Trophoblast cell (in vitro differentiated cells and primary cell): ENCODE measurements around the gene PIP5K1C.
A peak's percentile ranks its signal among the peaks of the same experiment; 100 is the strongest.

ENCODE experiments used
- DNase-seq, 2 donors: peaks; one replicate each; pipeline ENCODE4 v3.0.0-alpha.2; 2016
- H2AFZ ChIP-seq: 2 replicates; pipeline ENCODE4 v1.6.1; 2013; ENCODE audit warnings: low read length, moderate library complexity, mild to moderate bottlenecking; ENCODE audit not compliant: insufficient read depth, poor library complexity
- H2AK5ac ChIP-seq: 2 replicates; pipeline ENCODE4 v1.6.1; 2013; ENCODE audit warnings: mild to moderate bottlenecking, low read length
- H2BK120ac ChIP-seq: 2 replicates; pipeline ENCODE4 v1.6.1; 2013; ENCODE audit warnings: low read length, mild to moderate bottlenecking, moderate library complexity; ENCODE audit not compliant: insufficient read depth, poor library complexity
- H2BK12ac ChIP-seq: 2 replicates; pipeline ENCODE4 v1.6.1; 2013; ENCODE audit warnings: mild to moderate bottlenecking, low read length, moderate library complexity
- H2BK5ac ChIP-seq: 2 replicates; pipeline ENCODE4 v1.6.1; 2013; ENCODE audit warnings: low read length, low read depth, moderate library complexity, mild to moderate bottlenecking; ENCODE audit not compliant: poor library complexity
- H3K14ac ChIP-seq: 2 replicates; pipeline ENCODE4 v1.6.1; 2013; ENCODE audit warnings: mild to moderate bottlenecking, low read length
- H3K18ac ChIP-seq: 2 replicates; pipeline ENCODE4 v1.6.1; 2013; ENCODE audit warnings: mild to moderate bottlenecking, low read length
- H3K23ac ChIP-seq: 2 replicates; pipeline ENCODE4 v1.6.1; 2013; ENCODE audit warnings: low read length
- H3K27ac ChIP-seq: 2 replicates; pipeline ENCODE4 v1.5.1; 2013; ENCODE audit warnings: low read depth, mild to moderate bottlenecking, inconsistent platforms, low read length, moderate library complexity
- H3K27me3 ChIP-seq: 2 replicates; pipeline ENCODE4 v1.6.1; 2013; ENCODE audit warnings: inconsistent platforms, mild to moderate bottlenecking, low read length, moderate library complexity; ENCODE audit not compliant: insufficient read depth
- H3K36me3 ChIP-seq, 2 experiments: 1 replicate in 1 of 2; 2 replicates in 1 of 2; pipeline ENCODE4 v1.6.1; 2013; ENCODE audit warnings: low read length in 2 of 2, mild to moderate bottlenecking in 2 of 2, moderate library complexity in 1 of 2; ENCODE audit not compliant: insufficient read depth in 2 of 2, control insufficient read depth in 1 of 2
- H3K4ac ChIP-seq: 2 replicates; pipeline ENCODE4 v1.6.1; 2013; ENCODE audit warnings: low read depth, mild to moderate bottlenecking, low read length, moderate library complexity
- H3K4me1 ChIP-seq, 2 experiments: 1 replicate in 1 of 2; 2 replicates in 1 of 2; pipeline ENCODE4 v1.6.1; 2013; ENCODE audit warnings: low read length in 2 of 2, mild to moderate bottlenecking in 2 of 2, moderate library complexity in 1 of 2; ENCODE audit not compliant: insufficient read depth in 2 of 2, control insufficient read depth in 1 of 2
- H3K4me2 ChIP-seq: 2 replicates; pipeline ENCODE4 v1.6.1; 2013; ENCODE audit warnings: inconsistent platforms, mild to moderate bottlenecking, low read length, moderate library complexity
- H3K4me3 ChIP-seq: 2 replicates; pipeline ENCODE4 v1.5.1; 2013; ENCODE audit warnings: mild to moderate bottlenecking, low read depth, low read length, inconsistent platforms
- H3K79me1 ChIP-seq: one replicate; pipeline ENCODE4 v1.6.1; 2013; ENCODE audit warnings: low read length
- H3K79me2 ChIP-seq: 2 replicates; pipeline ENCODE4 v1.6.1; 2013; ENCODE audit warnings: low read length, mild to moderate bottlenecking; ENCODE audit not compliant: control insufficient read depth, insufficient read depth, poor library complexity
- H3K9ac ChIP-seq: 2 replicates; pipeline ENCODE4 v1.6.1; 2013; ENCODE audit warnings: mild to moderate bottlenecking, low read length
- H3K9me3 ChIP-seq: 2 replicates; pipeline ENCODE4 v1.6.1; 2013; ENCODE audit warnings: low read depth, mild to moderate bottlenecking, control low read depth, inconsistent platforms, low read length; ENCODE audit not compliant: insufficient read depth
- H4K12ac ChIP-seq: 2 replicates; pipeline ENCODE4 v1.6.1; 2013; ENCODE audit warnings: low read depth, mild to moderate bottlenecking, low read length, moderate library complexity
- H4K8ac ChIP-seq: 2 replicates; pipeline ENCODE4 v1.6.1; 2013; ENCODE audit warnings: low read depth, mild to moderate bottlenecking, low read length, moderate library complexity
- H4K91ac ChIP-seq: one replicate; pipeline ENCODE4 v1.6.1; 2013; ENCODE audit warnings: low read depth, mild to moderate bottlenecking, low read length, moderate library complexity
- WGBS: extraction: QIAGEN DNeasy Blood & Tissue Kit; methylation state at CpG from one replicate; pipeline ENCODE4 v1.1.7; 2013; ENCODE audit warnings: missing lambda C conversion rate; ENCODE audit not compliant: insufficient read length, insufficient coverage; ENCODE audit errors: extremely low coverage; 5-methylcytosine and 5-hydroxymethylcytosine counted together

Gene PIP5K1C

DNA sequence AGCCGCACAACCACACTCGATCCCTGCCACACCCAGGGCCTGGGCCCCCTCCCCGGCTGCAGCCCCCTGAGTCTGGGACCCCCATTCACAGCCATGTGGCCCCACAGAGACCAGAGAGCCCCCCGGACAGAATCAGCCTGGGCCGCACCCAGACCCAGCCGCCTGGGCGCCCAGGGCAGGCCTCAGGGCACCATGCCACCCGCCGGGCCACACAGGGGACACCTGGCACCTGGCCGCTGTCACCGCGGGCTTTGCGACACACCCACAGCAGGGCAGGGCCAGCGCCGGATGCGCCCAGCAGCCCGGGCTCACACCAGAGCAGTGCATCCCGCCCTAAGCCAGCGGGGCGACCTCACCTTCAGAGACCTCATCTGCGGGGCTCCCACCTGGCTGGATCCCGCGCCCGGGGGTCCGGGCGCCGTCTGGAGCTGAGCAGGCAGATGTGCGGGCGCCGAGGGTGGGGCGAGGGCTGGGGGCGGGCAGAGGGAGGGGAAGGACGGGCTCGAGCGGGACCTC is 94.0 kb downstream of the PIP5K1C start:
- peaks cover 11% of the 10 kb centered on the region in 2 experiments for H3K36me3 ChIP-seq
- no peak overlapping the region for H4K8ac ChIP-seq
- H3K27ac ChIP-seq: no peak overlapping the region
- no peak overlapping the region for H4K12ac ChIP-seq
- WGBS: no CpG with 5 or more reads among the region's 35 CpGs
- H3K4ac ChIP-seq: no peak overlapping the region
- no peak overlapping the region for H3K4me2 ChIP-seq
- no peak overlapping the region for H2AFZ ChIP-seq
- DNase-seq: peak in 1 of 2 donors; percentile 23
- no peak overlapping the region for H2BK5ac ChIP-seq
- H4K91ac ChIP-seq: no peak overlapping the region
- no peak overlapping the region for H2BK120ac ChIP-seq
- no peaks in the 10 kb centered on the region for H3K27me3 ChIP-seq
- peaks cover 2% of the 10 kb centered on the region for H3K79me1 ChIP-seq
- no peak overlapping the region for H2BK12ac ChIP-seq
- peaks cover 8% of the 10 kb centered on the region for H3K9me3 ChIP-seq
- no peak overlapping the region for H3K23ac ChIP-seq
- no peaks in the 10 kb centered on the region for H3K79me2 ChIP-seq
- no peak overlapping the region for H2AK5ac ChIP-seq
- H3K18ac ChIP-seq: no peak overlapping the region
- H3K4me1 ChIP-seq: peaks cover 13 to 14% of the 10 kb centered on the region in 2 experiments
- no peak overlapping the region for H3K9ac ChIP-seq
- no peak overlapping the region for H3K14ac ChIP-seq
- no peak overlapping the region for H3K4me3 ChIP-seq

DNA sequence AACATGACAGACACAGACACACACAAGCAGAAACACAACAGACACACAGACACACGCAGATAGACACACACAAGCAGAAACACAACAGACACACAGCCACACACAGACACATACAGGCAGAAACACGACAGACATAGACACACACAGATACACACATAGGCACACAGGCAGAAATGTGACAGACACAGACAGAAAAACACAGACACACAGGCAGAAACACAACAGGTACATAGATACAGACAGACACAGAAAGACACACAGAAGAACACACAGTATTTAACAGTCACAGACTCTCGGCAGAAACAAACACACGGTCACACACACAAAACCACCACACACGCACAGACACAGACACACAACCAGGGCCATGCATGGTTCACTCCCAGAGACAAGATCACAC is 94.5 kb downstream of the PIP5K1C start:
- WGBS: no CpG with 5 or more reads among the region's 5 CpGs
- no peak overlapping the region for H4K8ac ChIP-seq
- H3K18ac ChIP-seq: no peak overlapping the region

DNA sequence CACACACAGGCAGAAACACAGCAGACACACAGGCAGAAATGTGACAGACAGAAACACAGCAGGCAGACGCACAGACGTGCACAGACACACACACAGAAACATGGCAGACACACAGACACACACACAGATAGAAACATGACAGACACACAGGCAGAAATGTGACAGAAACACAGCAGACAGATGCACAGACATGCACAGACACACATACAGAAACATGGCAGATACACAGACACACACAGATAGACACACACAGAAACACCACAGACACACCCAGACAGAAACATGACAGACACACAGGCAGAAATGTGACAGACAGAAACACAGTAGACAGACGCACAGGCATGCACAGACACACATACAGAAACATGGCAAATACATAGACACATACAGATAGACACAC is 94.9 kb downstream of the PIP5K1C start:
- H3K9me3 ChIP-seq: peaks cover 8% of the 10 kb centered on the region
- peaks cover 3 to 4% of the 10 kb centered on the region in 2 experiments for H3K36me3 ChIP-seq
- H3K18ac ChIP-seq: no peak overlapping the region
- no peak overlapping the region for H4K91ac ChIP-seq
- H3K4ac ChIP-seq: no peak overlapping the region
- H3K4me2 ChIP-seq: no peak overlapping the region
- H3K4me3 ChIP-seq: peak overlapping the region; percentile 42
- H3K9ac ChIP-seq: no peak overlapping the region
- no peaks in the 10 kb centered on the region for H3K79me2 ChIP-seq
- no peak overlapping the region for H3K27ac ChIP-seq
- H2AK5ac ChIP-seq: no peak overlapping the region
- no peak overlapping the region for H4K12ac ChIP-seq
- H4K8ac ChIP-seq: no peak overlapping the region
- peaks cover 2% of the 10 kb centered on the region for H3K79me1 ChIP-seq
- H2BK120ac ChIP-seq: no peak overlapping the region
- H2BK5ac ChIP-seq: no peak overlapping the region
- H3K4me1 ChIP-seq: peaks cover 13 to 14% of the 10 kb centered on the region in 2 experiments
- no peak for DNase-seq
- no peak overlapping the region for H3K23ac ChIP-seq
- H2AFZ ChIP-seq: no peak overlapping the region
- no peaks in the 10 kb centered on the region for H3K27me3 ChIP-seq
- H3K14ac ChIP-seq: no peak overlapping the region
- WGBS: no CpG with 5 or more reads among the region's 3 CpGs
- H2BK12ac ChIP-seq: no peak overlapping the region

More for the DNA sequence above, 94.5 kb downstream of the PIP5K1C start:
- Histone ChIP-seq H3K9ac (no peak overlapping the region), H4K12ac (no peak overlapping the region), H2BK12ac (no peak overlapping the region), H2BK120ac (no peak overlapping the region), H3K79me1 (peaks cover 2% of the 10 kb centered on the region), H2AFZ (no peak overlapping the region), H3K4me2 (no peak overlapping the region), H3K23ac (no peak overlapping the region), H3K27me3 (no peaks in the 10 kb centered on the region), H2AK5ac (no peak overlapping the region), H4K91ac (no peak overlapping the region), H3K27ac (no peak overlapping the region), H2BK5ac (no peak overlapping the region), H3K14ac (no peak overlapping the region), H3K4ac (no peak overlapping the region), H3K9me3 (peaks cover 8% of the 10 kb centered on the region), H3K4me1 (peaks cover 13 to 14% of the 10 kb centered on the region in 2 experiments), H3K4me3 (peak overlapping the region; percentile 47), H3K36me3 (peaks cover 6 to 7% of the 10 kb centered on the region in 2 experiments), H3K79me2 (no peaks in the 10 kb centered on the region)
- no peak for DNase-seq

DNA sequence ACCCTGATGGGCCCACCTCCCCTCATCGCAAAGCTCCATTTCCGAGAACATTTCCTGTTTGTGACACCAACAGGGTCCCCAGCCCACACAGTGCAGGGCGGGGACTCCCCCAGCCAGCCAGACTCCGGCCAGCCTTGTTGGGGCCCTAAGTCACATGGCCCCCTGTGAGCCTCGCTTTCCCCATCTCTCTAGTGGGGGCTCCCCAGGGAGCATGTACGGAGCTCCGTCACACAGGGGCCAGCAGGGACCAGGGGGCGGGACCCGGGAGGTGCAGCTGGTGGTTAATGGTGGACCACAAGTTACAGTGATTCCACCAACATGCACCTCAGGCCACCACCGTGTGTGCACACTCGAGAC is 95.3 kb downstream of the PIP5K1C start:
- no peak overlapping the region for H2BK120ac ChIP-seq
- H2BK5ac ChIP-seq: no peak overlapping the region
- H2AK5ac ChIP-seq: no peak overlapping the region
- H2AFZ ChIP-seq: no peak overlapping the region
- H3K36me3 ChIP-seq: no peaks in the 10 kb centered on the region
- no CpG with 5 or more reads among the region's 11 CpGs for WGBS
- no peak overlapping the region for H3K4ac ChIP-seq
- H3K27me3 ChIP-seq: no peaks in the 10 kb centered on the region
- no peak overlapping the region for H4K8ac ChIP-seq
- no peak overlapping the region for H2BK12ac ChIP-seq
- H3K4me1 ChIP-seq: peaks cover 13 to 14% of the 10 kb centered on the region in 2 experiments
- H3K23ac ChIP-seq: no peak overlapping the region
- H3K79me2 ChIP-seq: no peaks in the 10 kb centered on the region
- H3K14ac ChIP-seq: no peak overlapping the region
- no peak for DNase-seq
- no peak overlapping the region for H3K27ac ChIP-seq
- H4K91ac ChIP-seq: no peak overlapping the region
- H3K18ac ChIP-seq: no peak overlapping the region
- no peak overlapping the region for H3K4me2 ChIP-seq
- peaks cover 7% of the 10 kb centered on the region for H3K9me3 ChIP-seq
- H3K79me1 ChIP-seq: peaks cover 2% of the 10 kb centered on the region
- no peak overlapping the region for H3K9ac ChIP-seq
- H3K4me3 ChIP-seq: peak overlapping the region; percentile 42
- H4K12ac ChIP-seq: no peak overlapping the region
